HEK293 (cell line): ENCODE data around the gene CPD.

Source experiments
- CTCF ChIA-PET: fragments of 350-600 bp; formaldehyde crosslinking; extraction: SDS; loops from one replicate; lab custom pipeline; 2021; ENCODE audit warnings: antibody characterized with exemption; lab: Yijun Ruan, JAX
- POLR2A ChIA-PET: fragments of 300-600 bp; formaldehyde crosslinking; extraction: SDS; loops from one replicate; lab custom pipeline; 2020; ENCODE audit warnings: antibody characterized with exemption, inconsistent platforms; lab: Yijun Ruan, JAX
- H3K27ac ChIP-seq: fragments of 200-500 bp; sonication (Bioruptor generic); 2 replicates; pipeline ENCODE4 v1.5.1; 2014; ENCODE audit warnings: low read depth, low read length, control low read depth, inconsistent platforms; ENCODE audit errors: extremely low read depth
- H3K36me3 ChIP-seq, 2 experiments: fragments of 200-500 bp in 1 of 2; sonication (Bioruptor generic) in 1 of 2; 1 replicate in 1 of 2; 2 replicates in 1 of 2; pipeline ENCODE4 v1.5.1; 2014 to 2017; ENCODE audit warnings: inconsistent platforms in 2 of 2, low read length in 2 of 2; ENCODE audit not compliant: control insufficient read depth in 2 of 2, insufficient read depth in 1 of 2
- H3K4me1 ChIP-seq: fragments of 200-500 bp; sonication (Bioruptor generic); 2 replicates; pipeline ENCODE4 v1.5.1; 2014; ENCODE audit warnings: mild to moderate bottlenecking, low read length, inconsistent platforms; ENCODE audit not compliant: control insufficient read depth, insufficient read depth
- H3K4me3 ChIP-seq: 2 replicates; pipeline ENCODE4 v1.5.1; 2011; ENCODE audit warnings: low read depth, mild to moderate bottlenecking, control low read depth, low read length, moderate library complexity
- H3K9me3 ChIP-seq: fragments of 200-500 bp; sonication (Bioruptor generic); 2 replicates; pipeline ENCODE4 v1.5.1; 2014; ENCODE audit warnings: low read depth, low read length, inconsistent platforms; ENCODE audit not compliant: control insufficient read depth, insufficient read depth
- GLIS2 ChIP-seq: fragments of 450-650 bp; formaldehyde crosslinking; IDR thresholded peaks from 2 replicates; pipeline ENCODE4 v1.5.1; 2016; ENCODE audit warnings: missing biosample characterization, missing genetic modification characterization
- HOXD13 ChIP-seq: sonication (generic); formaldehyde crosslinking; IDR thresholded peaks from 2 replicates; pipeline ENCODE4 v1.8.0; 2022; ENCODE audit warnings: missing genetic modification reagents, borderline replicate concordance
- MZF1 ChIP-seq: fragments of 450-650 bp; formaldehyde crosslinking; IDR thresholded peaks from 2 replicates; pipeline ENCODE4 v1.5.1; 2017; ENCODE audit warnings: missing biosample characterization, missing genetic modification characterization, borderline replicate concordance
- PRDM1 ChIP-seq: fragments of 450-650 bp; formaldehyde crosslinking; IDR thresholded peaks from 2 replicates; pipeline ENCODE4; 2016; ENCODE audit warnings: missing biosample characterization, missing genetic modification characterization
- SP2 ChIP-seq: fragments of 450-650 bp; formaldehyde crosslinking; IDR thresholded peaks from 2 replicates; pipeline ENCODE4 v1.5.1; 2016; ENCODE audit warnings: missing biosample characterization, missing genetic modification characterization
- SP7 ChIP-seq: fragments of 450-650 bp; formaldehyde crosslinking; IDR thresholded peaks from 2 replicates; pipeline ENCODE4 v1.5.1; 2016; ENCODE audit warnings: missing biosample characterization, missing genetic modification characterization
- TCF7L2 ChIP-seq: IDR thresholded peaks from 2 replicates; pipeline ENCODE4 v1.6.1; 2011; ENCODE audit warnings: low read depth, mild to moderate bottlenecking, inconsistent platforms, low read length, moderate library complexity, borderline replicate concordance
- TRIM28 ChIP-seq: IDR thresholded peaks from 2 replicates; pipeline ENCODE4 v1.6.1; 2011; ENCODE audit warnings: low read length, control low read depth, borderline replicate concordance
- ZEB2 ChIP-seq: fragments of 450-650 bp; formaldehyde crosslinking; IDR thresholded peaks from 2 replicates; pipeline ENCODE4 v1.5.1; 2016; ENCODE audit warnings: missing biosample characterization, missing genetic modification characterization
- ZFP37 ChIP-seq: fragments of 450-650 bp; formaldehyde crosslinking; IDR thresholded peaks from 2 replicates; pipeline ENCODE4 v1.5.1; 2016; ENCODE audit warnings: missing biosample characterization, missing genetic modification characterization
- ZNF10 ChIP-seq: fragments of 450-650 bp; formaldehyde crosslinking; IDR thresholded peaks from 2 replicates; pipeline ENCODE4 v1.5.1; 2017; ENCODE audit warnings: missing biosample characterization, missing genetic modification characterization
- ZNF146 ChIP-seq: fragments of 450-650 bp; formaldehyde crosslinking; IDR thresholded peaks from 2 replicates; pipeline ENCODE4 v1.5.1; 2016; ENCODE audit warnings: missing biosample characterization, missing genetic modification characterization
- ZNF366 ChIP-seq: fragments of 450-650 bp; formaldehyde crosslinking; conservative IDR thresholded peaks from 2 replicates; pipeline ENCODE4 v1.5.1; 2016; ENCODE audit warnings: missing biosample characterization, missing genetic modification characterization
- ZNF426 ChIP-seq: fragments of 450-650 bp; formaldehyde crosslinking; IDR thresholded peaks from 2 replicates; pipeline ENCODE4 v1.5.1; 2017; ENCODE audit warnings: missing biosample characterization, missing genetic modification characterization, mild to moderate bottlenecking, inconsistent platforms, moderate library complexity
- ZNF501 ChIP-seq: fragments of 450-650 bp; formaldehyde crosslinking; IDR thresholded peaks from 2 replicates; pipeline ENCODE4 v1.5.1; 2016; ENCODE audit warnings: missing biosample characterization, missing genetic modification characterization
- ZNF521 ChIP-seq: fragments of 450-650 bp; formaldehyde crosslinking; IDR thresholded peaks from 2 replicates; pipeline ENCODE4 v1.5.1; 2017; ENCODE audit warnings: missing biosample characterization, mild to moderate bottlenecking, missing genetic modification characterization
- ZNF600 ChIP-seq: fragments of 450-650 bp; formaldehyde crosslinking; IDR thresholded peaks from 2 replicates; pipeline ENCODE4 v1.5.1; 2016; ENCODE audit warnings: missing biosample characterization, missing genetic modification characterization
- ZNF629 ChIP-seq: fragments of 450-650 bp; formaldehyde crosslinking; IDR thresholded peaks from 2 replicates; pipeline ENCODE4 v1.5.1; 2017; ENCODE audit warnings: missing biosample characterization, missing genetic modification characterization
- ZNF660 ChIP-seq: fragments of 450-650 bp; IDR thresholded peaks from 2 replicates; pipeline ENCODE4 v1.5.1; 2018; ENCODE audit warnings: missing biosample characterization, mild to moderate bottlenecking, missing genetic modification characterization
- ZNF830 ChIP-seq: fragments of 450-650 bp; IDR thresholded peaks from 2 replicates; pipeline ENCODE4 v1.5.0; 2018; ENCODE audit warnings: missing biosample characterization, missing genetic modification characterization, low read depth, mild to moderate bottlenecking, moderate library complexity
- ZSCAN30 ChIP-seq: fragments of 450-650 bp; IDR thresholded peaks from 2 replicates; pipeline ENCODE4 v1.5.1; 2018; ENCODE audit warnings: missing biosample characterization, mild to moderate bottlenecking, missing genetic modification characterization, moderate library complexity
- TF ChIP-seq, protein P1 (sequence below): fragments of 450-650 bp; formaldehyde crosslinking; IDR thresholded peaks from 2 replicates; pipeline ENCODE4 v1.5.1; 2017; ENCODE audit warnings: missing biosample characterization, missing genetic modification characterization
- TF ChIP-seq, protein P2 (sequence below): fragments of 450-650 bp; IDR thresholded peaks from 2 replicates; pipeline ENCODE4 v1.5.1; 2018; ENCODE audit warnings: missing biosample characterization, mild to moderate bottlenecking, missing genetic modification characterization
- TF ChIP-seq, protein P3 (sequence below): fragments of 450-650 bp; formaldehyde crosslinking; IDR thresholded peaks from 2 replicates; pipeline ENCODE4 v1.5.1; 2016; ENCODE audit warnings: missing biosample characterization, missing genetic modification characterization
- TF ChIP-seq, protein P4 (sequence below): fragments of 450-650 bp; formaldehyde crosslinking; IDR thresholded peaks from 2 replicates; pipeline ENCODE4 v1.5.1; 2016; ENCODE audit warnings: missing biosample characterization, missing genetic modification characterization
- TF ChIP-seq, protein P5 (sequence below): fragments of 450-650 bp; formaldehyde crosslinking; IDR thresholded peaks from 2 replicates; pipeline ENCODE4 v1.5.1; 2016; ENCODE audit warnings: missing biosample characterization, missing genetic modification characterization

Gene CPD

DNA sequence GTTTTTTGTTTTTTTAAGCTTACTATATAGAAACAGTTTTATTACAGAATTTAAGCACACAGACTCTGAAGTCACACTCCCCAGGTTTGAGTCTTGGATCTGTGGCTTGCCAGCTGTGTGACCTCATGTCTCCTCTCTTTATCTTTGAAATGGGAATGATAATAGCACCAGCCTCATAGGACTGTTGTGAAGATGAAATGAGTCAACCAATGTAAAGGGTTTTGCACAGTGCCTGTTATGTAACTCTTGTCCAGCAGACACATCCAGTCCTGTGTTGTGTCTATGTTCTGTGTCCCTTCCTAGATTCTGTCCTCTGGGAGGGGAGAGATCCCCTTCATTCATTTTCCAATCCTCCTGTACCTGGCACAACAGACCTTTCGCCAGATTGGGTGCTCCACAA lies 3.1 kb upstream of the CPD start (continued):
- TF ChIP-seq, protein P1, sequence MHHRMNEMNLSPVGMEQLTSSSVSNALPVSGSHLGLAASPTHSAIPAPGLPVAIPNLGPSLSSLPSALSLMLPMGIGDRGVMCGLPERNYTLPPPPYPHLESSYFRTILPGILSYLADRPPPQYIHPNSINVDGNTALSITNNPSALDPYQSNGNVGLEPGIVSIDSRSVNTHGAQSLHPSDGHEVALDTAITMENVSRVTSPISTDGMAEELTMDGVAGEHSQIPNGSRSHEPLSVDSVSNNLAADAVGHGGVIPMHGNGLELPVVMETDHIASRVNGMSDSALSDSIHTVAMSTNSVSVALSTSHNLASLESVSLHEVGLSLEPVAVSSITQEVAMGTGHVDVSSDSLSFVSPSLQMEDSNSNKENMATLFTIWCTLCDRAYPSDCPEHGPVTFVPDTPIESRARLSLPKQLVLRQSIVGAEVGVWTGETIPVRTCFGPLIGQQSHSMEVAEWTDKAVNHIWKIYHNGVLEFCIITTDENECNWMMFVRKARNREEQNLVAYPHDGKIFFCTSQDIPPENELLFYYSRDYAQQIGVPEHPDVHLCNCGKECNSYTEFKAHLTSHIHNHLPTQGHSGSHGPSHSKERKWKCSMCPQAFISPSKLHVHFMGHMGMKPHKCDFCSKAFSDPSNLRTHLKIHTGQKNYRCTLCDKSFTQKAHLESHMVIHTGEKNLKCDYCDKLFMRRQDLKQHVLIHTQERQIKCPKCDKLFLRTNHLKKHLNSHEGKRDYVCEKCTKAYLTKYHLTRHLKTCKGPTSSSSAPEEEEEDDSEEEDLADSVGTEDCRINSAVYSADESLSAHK (tag by site-specific recombination) = peak; percentile 39; the same call in 1 of the 2 replicates
- TF ChIP-seq ZNF600 (tag by site-specific recombination) = peak; percentile 22; the same call in 1 of the 2 replicates
- TF ChIP-seq ZNF10 (tag by site-specific recombination) = peak; percentile 70
- TF ChIP-seq, protein P2, sequence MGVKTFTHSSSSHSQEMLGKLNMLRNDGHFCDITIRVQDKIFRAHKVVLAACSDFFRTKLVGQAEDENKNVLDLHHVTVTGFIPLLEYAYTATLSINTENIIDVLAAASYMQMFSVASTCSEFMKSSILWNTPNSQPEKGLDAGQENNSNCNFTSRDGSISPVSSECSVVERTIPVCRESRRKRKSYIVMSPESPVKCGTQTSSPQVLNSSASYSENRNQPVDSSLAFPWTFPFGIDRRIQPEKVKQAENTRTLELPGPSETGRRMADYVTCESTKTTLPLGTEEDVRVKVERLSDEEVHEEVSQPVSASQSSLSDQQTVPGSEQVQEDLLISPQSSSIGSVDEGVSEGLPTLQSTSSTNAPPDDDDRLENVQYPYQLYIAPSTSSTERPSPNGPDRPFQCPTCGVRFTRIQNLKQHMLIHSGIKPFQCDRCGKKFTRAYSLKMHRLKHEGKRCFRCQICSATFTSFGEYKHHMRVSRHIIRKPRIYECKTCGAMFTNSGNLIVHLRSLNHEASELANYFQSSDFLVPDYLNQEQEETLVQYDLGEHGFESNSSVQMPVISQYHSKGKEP (tag by site-specific recombination) = no peak
- TF ChIP-seq, protein P3, sequence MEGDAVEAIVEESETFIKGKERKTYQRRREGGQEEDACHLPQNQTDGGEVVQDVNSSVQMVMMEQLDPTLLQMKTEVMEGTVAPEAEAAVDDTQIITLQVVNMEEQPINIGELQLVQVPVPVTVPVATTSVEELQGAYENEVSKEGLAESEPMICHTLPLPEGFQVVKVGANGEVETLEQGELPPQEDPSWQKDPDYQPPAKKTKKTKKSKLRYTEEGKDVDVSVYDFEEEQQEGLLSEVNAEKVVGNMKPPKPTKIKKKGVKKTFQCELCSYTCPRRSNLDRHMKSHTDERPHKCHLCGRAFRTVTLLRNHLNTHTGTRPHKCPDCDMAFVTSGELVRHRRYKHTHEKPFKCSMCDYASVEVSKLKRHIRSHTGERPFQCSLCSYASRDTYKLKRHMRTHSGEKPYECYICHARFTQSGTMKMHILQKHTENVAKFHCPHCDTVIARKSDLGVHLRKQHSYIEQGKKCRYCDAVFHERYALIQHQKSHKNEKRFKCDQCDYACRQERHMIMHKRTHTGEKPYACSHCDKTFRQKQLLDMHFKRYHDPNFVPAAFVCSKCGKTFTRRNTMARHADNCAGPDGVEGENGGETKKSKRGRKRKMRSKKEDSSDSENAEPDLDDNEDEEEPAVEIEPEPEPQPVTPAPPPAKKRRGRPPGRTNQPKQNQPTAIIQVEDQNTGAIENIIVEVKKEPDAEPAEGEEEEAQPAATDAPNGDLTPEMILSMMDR (tag by site-specific recombination) = no peak
- TF ChIP-seq HOXD13 (CRISPR knock-in tag) = no peak
- 0 out of 2 replicates have a peak, but pooled peaks have one; percentile 27 for TF ChIP-seq ZNF366

DNA sequence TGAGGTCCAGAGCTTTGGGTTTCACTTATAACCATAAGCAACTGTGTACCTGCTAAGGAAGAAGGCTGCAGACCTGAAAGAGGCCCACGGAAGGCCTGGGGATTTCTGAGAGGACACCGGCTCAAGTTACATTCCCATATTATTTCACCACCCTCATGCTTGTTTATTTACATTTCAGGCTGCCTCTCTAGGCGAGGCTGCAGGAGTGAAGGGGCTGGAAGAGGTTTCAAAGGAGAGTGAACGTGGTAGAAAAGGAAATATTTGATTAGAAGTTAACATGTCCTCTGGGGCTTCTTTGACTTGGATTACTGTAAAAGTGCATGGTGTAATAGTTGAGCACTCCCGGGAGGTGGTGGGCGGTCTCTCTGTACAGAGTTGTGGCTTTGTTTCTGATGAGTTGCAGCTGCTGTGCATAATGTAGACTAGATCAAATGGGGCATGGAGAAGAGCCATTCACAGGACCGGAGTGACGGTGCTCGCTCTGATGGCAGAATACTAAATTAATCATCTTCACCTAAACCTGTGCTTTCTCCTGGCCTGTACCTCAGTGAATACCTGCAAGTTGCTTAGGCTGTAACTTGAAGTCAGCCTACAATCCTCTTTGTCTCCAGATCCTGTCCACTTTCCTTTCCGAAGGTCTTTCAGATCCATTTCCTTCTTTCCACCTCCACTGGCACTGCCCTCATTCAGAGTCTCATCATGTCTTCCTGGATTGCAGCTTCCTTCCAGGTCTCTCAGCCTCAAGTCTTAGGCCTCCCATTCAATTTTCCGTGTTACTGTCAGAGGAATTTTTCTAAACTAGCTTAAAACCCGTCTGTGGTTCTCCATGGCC lies 1.9 kb upstream of the CPD start:
- ChIA-PET CTCF (interaction anchor here (0.7 to 2.1 kb wide), 5 partner anchors 19 to 50 kb away, joined by 3 to 11 read pairs (median 4); no protein-coding TSS in a partner anchor), POLR2A (no interaction called here)
- Histone ChIP-seq H3K27ac (peak overlapping the region; percentile 85), H3K9me3 (no peaks in the 10 kb centered on the region), H3K4me1 (peaks cover 28% of the 10 kb centered on the region), H3K36me3 (peaks cover 0 to 3% of the 10 kb centered on the region in 2 experiments; a peak in 1 of 3 replicates), H3K4me3 (no peak overlapping the region)
- TF ChIP-seq, protein P4, sequence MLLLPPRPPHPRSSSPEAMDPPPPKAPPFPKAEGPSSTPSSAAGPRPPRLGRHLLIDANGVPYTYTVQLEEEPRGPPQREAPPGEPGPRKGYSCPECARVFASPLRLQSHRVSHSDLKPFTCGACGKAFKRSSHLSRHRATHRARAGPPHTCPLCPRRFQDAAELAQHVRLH (tag by site-specific recombination) = peak; percentile 87
- peak; percentile 98 for TF ChIP-seq TRIM28
- TF ChIP-seq SP2 = peak; percentile 41; the same call in 1 of the 2 replicates
- peak; percentile 94 for TF ChIP-seq TCF7L2
- TF ChIP-seq PRDM1 = peak; percentile 38
- peak; percentile 85 for TF ChIP-seq ZEB2
- 0 out of 2 replicates have a peak, but pooled peaks have one; percentile 28 for TF ChIP-seq GLIS2
- peak; percentile 82 for TF ChIP-seq ZNF629
- TF ChIP-seq ZNF501 (tag by site-specific recombination) = 0 out of 2 replicates have a peak, but pooled peaks have one; percentile 29
- no peak for TF ChIP-seq ZNF521
- 0 out of 2 replicates have a peak, but pooled peaks have one; percentile 70 for TF ChIP-seq ZNF660 (tag by site-specific recombination)
- TF ChIP-seq ZNF600 (tag by site-specific recombination) = peak; percentile 78
- peak; percentile 57; the same call in 1 of the 2 replicates for TF ChIP-seq ZNF366
- TF ChIP-seq MZF1 (tag by site-specific recombination) = peak; percentile 99
- TF ChIP-seq ZFP37 = no peak
- TF ChIP-seq ZNF830 (tag by site-specific recombination) = no peak
- TF ChIP-seq ZSCAN30 (tag by site-specific recombination) = peak; percentile 97; the same call in 1 of the 2 replicates
- TF ChIP-seq ZNF426 (tag by site-specific recombination) = no peak
- TF ChIP-seq, protein P5, sequence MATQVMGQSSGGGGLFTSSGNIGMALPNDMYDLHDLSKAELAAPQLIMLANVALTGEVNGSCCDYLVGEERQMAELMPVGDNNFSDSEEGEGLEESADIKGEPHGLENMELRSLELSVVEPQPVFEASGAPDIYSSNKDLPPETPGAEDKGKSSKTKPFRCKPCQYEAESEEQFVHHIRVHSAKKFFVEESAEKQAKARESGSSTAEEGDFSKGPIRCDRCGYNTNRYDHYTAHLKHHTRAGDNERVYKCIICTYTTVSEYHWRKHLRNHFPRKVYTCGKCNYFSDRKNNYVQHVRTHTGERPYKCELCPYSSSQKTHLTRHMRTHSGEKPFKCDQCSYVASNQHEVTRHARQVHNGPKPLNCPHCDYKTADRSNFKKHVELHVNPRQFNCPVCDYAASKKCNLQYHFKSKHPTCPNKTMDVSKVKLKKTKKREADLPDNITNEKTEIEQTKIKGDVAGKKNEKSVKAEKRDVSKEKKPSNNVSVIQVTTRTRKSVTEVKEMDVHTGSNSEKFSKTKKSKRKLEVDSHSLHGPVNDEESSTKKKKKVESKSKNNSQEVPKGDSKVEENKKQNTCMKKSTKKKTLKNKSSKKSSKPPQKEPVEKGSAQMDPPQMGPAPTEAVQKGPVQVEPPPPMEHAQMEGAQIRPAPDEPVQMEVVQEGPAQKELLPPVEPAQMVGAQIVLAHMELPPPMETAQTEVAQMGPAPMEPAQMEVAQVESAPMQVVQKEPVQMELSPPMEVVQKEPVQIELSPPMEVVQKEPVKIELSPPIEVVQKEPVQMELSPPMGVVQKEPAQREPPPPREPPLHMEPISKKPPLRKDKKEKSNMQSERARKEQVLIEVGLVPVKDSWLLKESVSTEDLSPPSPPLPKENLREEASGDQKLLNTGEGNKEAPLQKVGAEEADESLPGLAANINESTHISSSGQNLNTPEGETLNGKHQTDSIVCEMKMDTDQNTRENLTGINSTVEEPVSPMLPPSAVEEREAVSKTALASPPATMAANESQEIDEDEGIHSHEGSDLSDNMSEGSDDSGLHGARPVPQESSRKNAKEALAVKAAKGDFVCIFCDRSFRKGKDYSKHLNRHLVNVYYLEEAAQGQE (tag by site-specific recombination) = no peak
- TF ChIP-seq ZNF146 (tag by site-specific recombination) = 0 out of 2 replicates have a peak, but pooled peaks have one; percentile 24
- TF ChIP-seq SP7 (tag by site-specific recombination) = peak; percentile 91
